Activated T-helper 17 cell treated with anti-CD3 and anti-CD28 coated beads, Interleukin-2, amount 50 U/mL, for 72 hours (primary cell): Measurements from ENCODE around the gene SMC5. TPM values are rescaled to one million over a fixed set of nuclear protein-coding genes. Genes with fewer than 3 reads are reported as not detected.
"Not testable (repeated sequence)": the region's sequence is repeated elsewhere in the genome, so short reads cannot be mapped to it uniquely, and the experiment has no call there.

Experiments used
- ATAC-seq: fragments of 150-1000 bp; cut with Tn5 transposase; replicated peaks from 2 replicates; pipeline ENCODE4 v1.10.0; 2021; ENCODE audit warnings: mild to moderate bottlenecking, moderate library complexity
- H3K27ac Mint-ChIP-seq: one replicate; pipeline ENCODE4 v1.8.0; 2022; ENCODE audit warnings: mixed read lengths
- H3K27me3 Mint-ChIP-seq: one replicate; pipeline ENCODE4 v1.8.0; 2022; ENCODE audit warnings: mixed read lengths
- H3K36me3 Mint-ChIP-seq: one replicate; pipeline ENCODE4 v1.8.0; 2022; ENCODE audit warnings: low read depth, mild to moderate bottlenecking, mixed read lengths
- H3K4me1 Mint-ChIP-seq: one replicate; pipeline ENCODE4 v1.8.0; 2022; ENCODE audit warnings: mixed read lengths
- H3K4me3 Mint-ChIP-seq: one replicate; pipeline ENCODE4 v1.8.0; 2022; ENCODE audit warnings: mild to moderate bottlenecking, mixed read lengths
- H3K9me3 Mint-ChIP-seq: one replicate; pipeline ENCODE4 v1.8.0; 2022; ENCODE audit warnings: mixed read lengths
- total RNA-seq, 2 donors: library from RNA; stranded (reverse); gene quantifications; one replicate each; pipeline ENCODE4 v1.2.3, GENCODE V29; 2022

The SMC5 gene
- total RNA-seq, 2 donors from 2014 or later, result 42.2 to 49.3 TPM

- H3K9me3 Mint-ChIP-seq, result no peaks in the 10 kb centered on the region
- ATAC-seq, result peak; percentile 86
- no peaks in the 10 kb centered on the region for H3K36me3 Mint-ChIP-seq
- peak overlapping the region; percentile 63 for H3K4me3 Mint-ChIP-seq
- H3K4me1 Mint-ChIP-seq, result peaks cover 50% of the 10 kb centered on the region
- no peaks in the 10 kb centered on the region for H3K27me3 Mint-ChIP-seq
- H3K27ac Mint-ChIP-seq, result peak overlapping the region; percentile 69
Measured at GRCh38 chr9:70398145-70398556, 139.4 kb downstream of the SMC5 start.

- H3K27ac Mint-ChIP-seq, result peak overlapping the region; percentile 69
- no peaks in the 10 kb centered on the region for H3K27me3 Mint-ChIP-seq
- H3K4me1 Mint-ChIP-seq, result peaks cover 47% of the 10 kb centered on the region
- no peak for ATAC-seq
- no peaks in the 10 kb centered on the region for H3K36me3 Mint-ChIP-seq
- no peaks in the 10 kb centered on the region for H3K9me3 Mint-ChIP-seq
- H3K4me3 Mint-ChIP-seq, result peak overlapping the region; percentile 63
Measured at GRCh38 chr9:70399141-70399540, 140.4 kb downstream of the SMC5 start.

GRCh38 chr9:70400107-70400892 lies 141.5 kb downstream of the SMC5 start:
- H3K36me3 Mint-ChIP-seq, result no peaks in the 10 kb centered on the region
- H3K27me3 Mint-ChIP-seq, result no peaks in the 10 kb centered on the region
- peaks cover 50% of the 10 kb centered on the region for H3K4me1 Mint-ChIP-seq
- H3K9me3 Mint-ChIP-seq, result no peaks in the 10 kb centered on the region
- H3K27ac Mint-ChIP-seq, result peak overlapping the region; percentile 69
- ATAC-seq, result peak; percentile 33
- peak overlapping the region; percentile 63 for H3K4me3 Mint-ChIP-seq

- peaks cover 59% of the 10 kb centered on the region for H3K4me1 Mint-ChIP-seq
- H3K9me3 Mint-ChIP-seq, H3K27me3 Mint-ChIP-seq, H3K4me3 Mint-ChIP-seq, H3K27ac Mint-ChIP-seq, H3K36me3 Mint-ChIP-seq, ATAC-seq: not testable (repeated sequence)
Measured at GRCh38 chr9:70401241-70401640, 142.5 kb downstream of the SMC5 start.

GRCh38 chr9:70402213-70402612 lies 143.4 kb downstream of the SMC5 start:
- Mint-ChIP-seq H3K27me3 (no peaks in the 10 kb centered on the region), H3K4me3 (no peak overlapping the region), H3K27ac (peak overlapping the region; percentile 33), H3K9me3 (no peaks in the 10 kb centered on the region), H3K36me3 (peaks cover 15% of the 10 kb centered on the region), H3K4me1 (peaks cover 66% of the 10 kb centered on the region)
- ATAC-seq, result no peak

GRCh38 chr9:70403166-70403565 lies 144.4 kb downstream of the SMC5 start:
- Mint-ChIP-seq H3K4me3 (no peak overlapping the region), H3K36me3 (peaks cover 24% of the 10 kb centered on the region), H3K27me3 (no peaks in the 10 kb centered on the region), H3K9me3 (no peaks in the 10 kb centered on the region), H3K27ac (peak overlapping the region; percentile 33), H3K4me1 (peaks cover 65% of the 10 kb centered on the region)
- no peak for ATAC-seq

- ATAC-seq, result no peak
- peaks cover 24% of the 10 kb centered on the region for H3K36me3 Mint-ChIP-seq
- no peaks in the 10 kb centered on the region for H3K9me3 Mint-ChIP-seq
- H3K4me1 Mint-ChIP-seq, result peaks cover 62% of the 10 kb centered on the region
- peak overlapping the region; percentile 33 for H3K27ac Mint-ChIP-seq
- H3K4me3 Mint-ChIP-seq, result no peak overlapping the region
- no peaks in the 10 kb centered on the region for H3K27me3 Mint-ChIP-seq
Measured at GRCh38 chr9:70403618-70404025, 144.8 kb downstream of the SMC5 start.

GRCh38 chr9:70404261-70404660 lies 145.5 kb downstream of the SMC5 start:
- Mint-ChIP-seq H3K9me3 (no peaks in the 10 kb centered on the region), H3K4me3 (peak overlapping the region; percentile 35), H3K27ac (peak overlapping the region; percentile 59)

More at GRCh38 chr9:70404261-70404660, 145.5 kb downstream of the SMC5 start:
- H3K27me3 Mint-ChIP-seq, result no peaks in the 10 kb centered on the region
- peaks cover 57% of the 10 kb centered on the region for H3K4me1 Mint-ChIP-seq
- ATAC-seq, result no peak
- H3K36me3 Mint-ChIP-seq, result peaks cover 24% of the 10 kb centered on the region

Other genes with a start within 250 kb of the SMC5 start
- gene MAMDC2, start 215.1 kb upstream of the SMC5 start, total RNA-seq, result not detected
- gene KLF9, start 155.7 kb downstream of the SMC5 start, total RNA-seq, result 10 to 100 TPM in 1 of 2 donors, 1 to 10 TPM in 1; 9.1 to 19.0 TPM